CD14-positive monocyte (primary cell): ENCODE measurements around the gene GRID2. TPM values are rescaled to one million over a fixed set of nuclear protein-coding genes. Genes with fewer than 3 reads are reported as not detected.

Experiments
- DNase-seq, 3 donors: peaks; one replicate each; pipeline ENCODE4 v3.0.0-alpha.2; 2011 to 2022
- H2AFZ ChIP-seq: 2 replicates; pipeline ENCODE4 v1.6.0; 2012; ENCODE audit warnings: mild to moderate bottlenecking, low read depth, low read length, inconsistent platforms; ENCODE audit not compliant: insufficient read depth, poor library complexity, severe bottlenecking
- H3K27ac ChIP-seq, 2 donors: 1 replicate in 1 of 2; 2 replicates in 1 of 2; pipeline ENCODE4 v1.5.1; 2012 to 2013; ENCODE audit warnings: low read length in 2 of 2, control low read depth in 1 of 2, inconsistent platforms in 1 of 2, low read depth in 1 of 2, mild to moderate bottlenecking in 1 of 2
- H3K27me3 ChIP-seq, 2 donors: one replicate each; pipeline versions ENCODE4 v1.6.0 to v1.6.1; 2011 to 2013; ENCODE audit warnings: low read length in 2 of 2; ENCODE audit not compliant: control insufficient read depth in 2 of 2, insufficient read depth in 2 of 2
- H3K36me3 ChIP-seq, 2 donors: replicated peaks in 1 of 2; 1 replicate in 1 of 2; 2 replicates in 1 of 2; pipeline versions ENCODE4 v1.5.1 to v1.6.1; 2012 to 2013; ENCODE audit warnings: low read length in 2 of 2, control low read depth in 1 of 2, inconsistent platforms in 1 of 2, mild to moderate bottlenecking in 1 of 2; ENCODE audit not compliant: insufficient read depth in 2 of 2, control insufficient read depth in 1 of 2
- H3K4me1 ChIP-seq, 2 donors: 1 replicate in 1 of 2; 2 replicates in 1 of 2; pipeline versions ENCODE4 v1.5.1 to v1.6.1; 2012 to 2013; ENCODE audit warnings: low read length in 2 of 2, control low read depth in 1 of 2, inconsistent platforms in 1 of 2, mild to moderate bottlenecking in 1 of 2, moderate library complexity in 1 of 2; ENCODE audit not compliant: insufficient read depth in 2 of 2, control insufficient read depth in 1 of 2
- H3K4me2 ChIP-seq: replicated peaks from 2 replicates; pipeline ENCODE3; 2012; ENCODE audit warnings: low read length, moderate library complexity, mild to moderate bottlenecking; ENCODE audit not compliant: poor library complexity, severe bottlenecking; ENCODE audit errors: extremely low read depth
- H3K4me3 ChIP-seq, 3 experiments: fragments of 200-600 bp in 1 of 3; sonication (generic) in 1 of 3; replicated peaks in 1 of 3; 1 replicate in 2 of 3; 2 replicates in 1 of 3; pipeline ENCODE4 v1.5.1; 2011 to 2013; ENCODE audit warnings: low read length in 3 of 3, mild to moderate bottlenecking in 3 of 3, control low read depth in 2 of 3, low read depth in 2 of 3, inconsistent platforms in 1 of 3, moderate library complexity in 1 of 3
- H3K79me2 ChIP-seq: 2 replicates; pipeline ENCODE4 v1.6.0; 2012; ENCODE audit warnings: mild to moderate bottlenecking, control low read depth, inconsistent platforms, low read length, moderate library complexity; ENCODE audit not compliant: insufficient read depth
- H3K9ac ChIP-seq: 2 replicates; pipeline ENCODE4 v1.6.0; 2017; ENCODE audit warnings: low read length, mild to moderate bottlenecking; ENCODE audit not compliant: insufficient read depth, poor library complexity, severe bottlenecking
- H3K9me3 ChIP-seq, 2 donors: replicated peaks in 1 of 2; 1 replicate in 1 of 2; 2 replicates in 1 of 2; pipeline versions ENCODE4 v1.5.1 to v1.6.1; 2012 to 2013; ENCODE audit warnings: low read length in 2 of 2, control low read depth in 1 of 2; ENCODE audit not compliant: control insufficient read depth in 1 of 2, insufficient read depth in 1 of 2
- H4K20me1 ChIP-seq: 2 replicates; pipeline ENCODE4 v1.6.0; 2012; ENCODE audit warnings: mild to moderate bottlenecking, low read length, control low read depth, moderate library complexity; ENCODE audit not compliant: insufficient read depth
- H3K27ac Mint-ChIP-seq, 7 donors: one replicate each; pipeline ENCODE4 v1.8.0; 2020; ENCODE audit warnings: mild to moderate bottlenecking in 7 of 7, mixed read lengths in 7 of 7, moderate library complexity in 6 of 7, inconsistent platforms in 2 of 7
- H3K27me3 Mint-ChIP-seq, 3 donors: one replicate each; pipeline ENCODE4 v1.8.0; 2021 to 2022; ENCODE audit warnings: low read depth in 3 of 3, mild to moderate bottlenecking in 3 of 3, mixed read lengths in 3 of 3, moderate library complexity in 3 of 3, inconsistent platforms in 1 of 3
- H3K36me3 Mint-ChIP-seq, 2 donors: one replicate each; pipeline ENCODE4 v1.8.0; 2020; ENCODE audit warnings: mixed read lengths in 2 of 2, inconsistent platforms in 1 of 2, mild to moderate bottlenecking in 1 of 2
- H3K4me1 Mint-ChIP-seq: one replicate; pipeline ENCODE4 v1.8.0; 2020; ENCODE audit warnings: mild to moderate bottlenecking, mixed read lengths
- H3K4me3 Mint-ChIP-seq, 2 donors: one replicate each; pipeline ENCODE4 v1.8.0; 2020; ENCODE audit warnings: mild to moderate bottlenecking in 2 of 2, mixed read lengths in 2 of 2, moderate library complexity in 1 of 2
- H3K9me3 Mint-ChIP-seq, 7 donors: one replicate each; pipeline ENCODE4 v1.8.0; 2020 to 2022; ENCODE audit warnings: mixed read lengths in 7 of 7, mild to moderate bottlenecking in 6 of 7, moderate library complexity in 6 of 7, inconsistent platforms in 2 of 7
- CTCF ChIP-seq: fragments of 200-600 bp; IDR thresholded peaks from one replicate; pipeline ENCODE4 v1.8.0; 2022; ENCODE audit warnings: antibody characterized with exemption, mild to moderate bottlenecking
- WGBS: methylation state at CpG from one replicate; pipeline ENCODE4 v1.1.5; 2013; ENCODE audit warnings: missing lambda C conversion rate; ENCODE audit not compliant: insufficient coverage; 5-methylcytosine and 5-hydroxymethylcytosine counted together
- intact Hi-C, 2 donors: fragments of 100-400 bp; cut with micrococcal nuclease; formaldehyde crosslinking; loops; one replicate each; pipeline versions ENCODE4 v1.15.0 to v1.15.1; 2023
- polyA plus RNA-seq, 3 donors: library from polyadenylated mRNA; depleted of rRNA in 1 of 3; unstranded in 2 of 3; stranded (reverse) in 1 of 3; fragments of 300-500 nt in 2 of 3; fragments of >200 nt in 1 of 3; fragmentation: Illumina TruSeq in 2 of 3; gene quantifications; 1 replicate in 2 of 3; 2 replicates in 1 of 3; pipeline ENCODE4 v1.2.3, GENCODE V29; 2012 to 2021

GRID2 gene
- polyA plus RNA-seq, 3 donors, result not detected

GRCh38 chr4:93169966-93170365 lies 866.2 kb downstream of the GRID2 start:
- WGBS, result 96% methylated on average over 3 of the region's 6 CpGs
- intact Hi-C loops, result no loop called here

GRCh38 chr4:93174598-93174997 lies 870.8 kb downstream of the GRID2 start:
- no peaks in the 10 kb centered on the region for H3K4me1 ChIP-seq
- no peaks in the 10 kb centered on the region for H3K79me2 ChIP-seq
- no peak for DNase-seq
- H3K4me2 ChIP-seq, result no peak overlapping the region
- Mint-ChIP-seq H3K27ac (no peak overlapping the region), H3K36me3 (no peaks in the 10 kb centered on the region), H3K27me3 (no peaks in the 10 kb centered on the region), H3K4me3 (no peak overlapping the region), H3K4me1 (no peaks in the 10 kb centered on the region), H3K9me3 (peaks cover 0 to 7% (median 0%) of the 10 kb centered on the region in 7 donors)
- H3K36me3 ChIP-seq, result no peaks in the 10 kb centered on the region
- no peak for TF ChIP-seq CTCF
- no CpG with 5 or more reads among the region's 1 CpG for WGBS
- H3K27me3 ChIP-seq, result no peaks in the 10 kb centered on the region
- H3K9me3 ChIP-seq, result no peaks in the 10 kb centered on the region
- H4K20me1 ChIP-seq, result no peaks in the 10 kb centered on the region
- no peak overlapping the region for H2AFZ ChIP-seq
- intact Hi-C loops, result no loop called here
- no peak overlapping the region for H3K27ac ChIP-seq
- H3K4me3 ChIP-seq, result no peak overlapping the region
- H3K9ac ChIP-seq, result no peak overlapping the region

More at GRCh38 chr4:93169966-93170365, 866.2 kb downstream of the GRID2 start:
- no peak overlapping the region for H3K4me2 ChIP-seq
- H3K4me1 ChIP-seq, result no peaks in the 10 kb centered on the region
- no peaks in the 10 kb centered on the region for H3K4me1 Mint-ChIP-seq
- no peaks in the 10 kb centered on the region for H3K9me3 ChIP-seq
- no peak overlapping the region for H3K27ac Mint-ChIP-seq
- no peaks in the 10 kb centered on the region for H3K36me3 ChIP-seq
- H3K36me3 Mint-ChIP-seq, result no peaks in the 10 kb centered on the region
- no peak overlapping the region for H3K9ac ChIP-seq
- no peak overlapping the region for H3K4me3 ChIP-seq
- TF ChIP-seq CTCF, result no peak
- no peaks in the 10 kb centered on the region for H3K27me3 Mint-ChIP-seq
- H3K79me2 ChIP-seq, result no peaks in the 10 kb centered on the region
- no peak overlapping the region for H3K4me3 Mint-ChIP-seq
- H3K9me3 Mint-ChIP-seq, result peaks cover 0 to 7% (median 0%) of the 10 kb centered on the region in 7 donors
- DNase-seq, result no peak
- H3K27me3 ChIP-seq, result no peaks in the 10 kb centered on the region
- no peaks in the 10 kb centered on the region for H4K20me1 ChIP-seq
- no peak overlapping the region for H3K27ac ChIP-seq
- no peak overlapping the region for H2AFZ ChIP-seq
